Mesendoderm (in vitro differentiated cells): ENCODE results near the gene TLE7.

ENCODE experiments used
- DNase-seq: peaks from one replicate; pipeline ENCODE4 v3.0.0; 2013
- H2AK5ac ChIP-seq: 2 replicates; pipeline ENCODE4 v1.6.1; 2013; ENCODE audit warnings: low read length, inconsistent platforms
- H2BK120ac ChIP-seq: 2 replicates; pipeline ENCODE4 v1.6.1; 2013; ENCODE audit warnings: low read depth, mild to moderate bottlenecking, low read length, moderate library complexity, mixed read lengths
- H2BK15ac ChIP-seq: replicated peaks from 2 replicates; pipeline ENCODE4 v1.6.1; 2013; ENCODE audit warnings: low read depth, mild to moderate bottlenecking, moderate library complexity
- H2BK5ac ChIP-seq: 2 replicates; pipeline ENCODE4 v1.6.1; 2013; ENCODE audit warnings: low read length, inconsistent platforms
- H3K18ac ChIP-seq: 2 replicates; pipeline ENCODE4 v1.6.1; 2013; ENCODE audit warnings: mild to moderate bottlenecking, low read length, mixed read lengths
- H3K23ac ChIP-seq: one replicate; pipeline ENCODE4 v1.6.1; 2013; ENCODE audit warnings: low read length
- H3K27ac ChIP-seq: 2 replicates; pipeline ENCODE4 v1.5.1; 2013; ENCODE audit warnings: low read depth, mild to moderate bottlenecking, inconsistent platforms, low read length, moderate library complexity
- H3K27me3 ChIP-seq: 2 replicates; pipeline ENCODE4 v1.6.1; 2013; ENCODE audit warnings: low read length, control low read depth, mild to moderate bottlenecking, inconsistent platforms; ENCODE audit not compliant: insufficient read depth, poor library complexity
- H3K36me3 ChIP-seq: 2 replicates; pipeline ENCODE4 v1.6.1; 2013; ENCODE audit warnings: low read length, inconsistent platforms; ENCODE audit not compliant: control insufficient read depth, insufficient read depth
- H3K4ac ChIP-seq: one replicate; pipeline ENCODE4 v1.6.1; 2013; ENCODE audit warnings: low read depth, mild to moderate bottlenecking, low read length, moderate library complexity
- H3K4me1 ChIP-seq: 2 replicates; pipeline ENCODE4 v1.6.1; 2013; ENCODE audit warnings: low read depth, low read length, inconsistent platforms; ENCODE audit not compliant: control insufficient read depth
- H3K4me2 ChIP-seq: 2 replicates; pipeline ENCODE4 v1.6.1; 2013; ENCODE audit warnings: low read length
- H3K4me3 ChIP-seq: 2 replicates; pipeline ENCODE4 v1.5.1; 2013; ENCODE audit warnings: mild to moderate bottlenecking, low read length
- H3K56ac ChIP-seq: one replicate; pipeline ENCODE4 v1.6.1; 2013; ENCODE audit warnings: low read length
- H3K79me1 ChIP-seq: 2 replicates; pipeline ENCODE4 v1.6.1; 2013; ENCODE audit warnings: low read length, inconsistent platforms
- H3K79me2 ChIP-seq: 2 replicates; pipeline ENCODE4 v1.6.1; 2013; ENCODE audit warnings: mild to moderate bottlenecking, low read length; ENCODE audit not compliant: control insufficient read depth, insufficient read depth
- H3K9ac ChIP-seq: 2 replicates; pipeline ENCODE4 v1.6.1; 2013; ENCODE audit warnings: low read length, inconsistent platforms
- H4K5ac ChIP-seq: one replicate; pipeline ENCODE4 v1.6.1; 2013; ENCODE audit warnings: low read length
- H4K8ac ChIP-seq: one replicate; pipeline ENCODE4 v1.6.1; 2013; ENCODE audit warnings: low read depth, mild to moderate bottlenecking, control low read depth, low read length, moderate library complexity
- WGBS: extraction: QIAGEN DNeasy Blood & Tissue Kit; methylation state at CpG from one replicate; pipeline ENCODE4 v1.1.7; 2013; ENCODE audit warnings: low lambda C conversion rate, missing lambda C conversion rate; ENCODE audit not compliant: insufficient coverage; ENCODE audit errors: extremely low coverage; 5-methylcytosine and 5-hydroxymethylcytosine counted together

Gene TLE7

DNA sequence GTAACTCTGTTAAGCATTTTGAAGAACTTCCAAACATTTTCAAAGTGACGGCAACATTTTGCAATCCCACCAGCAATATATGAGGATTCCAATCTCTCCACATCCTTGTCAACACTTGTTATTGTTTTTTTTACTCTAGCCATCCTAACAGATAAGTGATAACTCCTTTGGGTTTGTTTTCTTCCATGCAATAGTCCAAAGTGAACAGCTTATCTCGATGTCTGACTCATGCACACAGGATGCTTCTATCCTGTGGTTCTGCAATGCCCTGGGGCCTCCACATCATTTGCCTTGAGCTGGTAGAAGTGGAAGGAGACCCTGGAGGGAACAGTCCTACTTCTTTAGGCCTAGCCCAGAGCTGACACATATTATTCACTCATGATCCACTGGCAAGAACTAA, 13.0 kb downstream of the TLE7 start:
- H3K9ac ChIP-seq, result no peak overlapping the region
- no CpG with 5 or more reads among the region's 2 CpGs for WGBS
- no peak overlapping the region for H2AK5ac ChIP-seq
- H2BK120ac ChIP-seq, result no peak overlapping the region
- H3K27ac ChIP-seq, result no peak overlapping the region
- no peaks in the 10 kb centered on the region for H3K79me2 ChIP-seq
- no peak overlapping the region for H2BK15ac ChIP-seq
- H3K36me3 ChIP-seq, result no peaks in the 10 kb centered on the region
- H3K4ac ChIP-seq, result no peak overlapping the region
- H3K79me1 ChIP-seq, result no peaks in the 10 kb centered on the region
- H3K4me2 ChIP-seq, result no peak overlapping the region
- no peak overlapping the region for H3K23ac ChIP-seq
- H4K5ac ChIP-seq, result no peak overlapping the region
- H2BK5ac ChIP-seq, result no peak overlapping the region
- H3K4me1 ChIP-seq, result no peaks in the 10 kb centered on the region
- H3K4me3 ChIP-seq, result no peak overlapping the region
- H3K56ac ChIP-seq, result no peak overlapping the region
- no peak overlapping the region for H4K8ac ChIP-seq
- DNase-seq, result no peak
- no peak overlapping the region for H3K18ac ChIP-seq
- H3K27me3 ChIP-seq, result no peaks in the 10 kb centered on the region

DNA sequence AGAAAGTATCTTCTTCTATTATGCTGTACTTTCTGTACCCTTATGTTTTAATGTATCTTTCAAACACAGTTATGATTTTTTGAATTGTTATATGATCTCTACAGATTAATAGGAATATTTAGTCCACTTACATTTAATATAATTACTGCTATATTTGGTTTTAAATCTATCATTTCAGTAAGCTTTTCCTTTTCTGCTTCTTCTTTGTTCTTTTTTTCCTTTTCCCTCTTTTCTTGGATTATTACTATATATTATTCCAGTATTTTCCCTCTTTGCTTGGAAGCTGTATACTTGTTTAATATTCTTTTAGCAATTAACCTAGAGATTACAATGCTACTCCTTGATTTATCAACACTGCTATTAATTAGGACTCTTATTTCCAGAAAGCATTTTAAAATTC, 13.5 kb downstream of the TLE7 start:
- Histone ChIP-seq H3K36me3 (no peaks in the 10 kb centered on the region), H3K56ac (no peak overlapping the region), H2BK5ac (no peak overlapping the region)

GRCh38 chr16:71426880-71427615, 14.8 kb downstream of the TLE7 start:
- Histone ChIP-seq H3K36me3 (no peaks in the 10 kb centered on the region), H3K56ac (no peak overlapping the region), H3K4me1 (no peaks in the 10 kb centered on the region), H3K27me3 (no peaks in the 10 kb centered on the region), H3K18ac (no peak overlapping the region), H3K4me2 (no peak overlapping the region), H3K4me3 (no peak overlapping the region), H2BK120ac (no peak overlapping the region), H4K5ac (no peak overlapping the region), H3K27ac (no peak overlapping the region), H4K8ac (no peak overlapping the region), H3K79me2 (no peaks in the 10 kb centered on the region), H2AK5ac (no peak overlapping the region), H2BK5ac (no peak overlapping the region), H3K9ac (no peak overlapping the region), H3K4ac (no peak overlapping the region), H2BK15ac (no peak overlapping the region), H3K23ac (no peak overlapping the region), H3K79me1 (no peaks in the 10 kb centered on the region)
- WGBS, result no CpG with 5 or more reads among the region's 12 CpGs
- no peak for DNase-seq

More for the DNA sequence above, 13.5 kb downstream of the TLE7 start:
- no peak overlapping the region for H2BK120ac ChIP-seq
- H3K27me3 ChIP-seq, result no peaks in the 10 kb centered on the region
- H3K4me3 ChIP-seq, result no peak overlapping the region
- H3K9ac ChIP-seq, result no peak overlapping the region
- no peak overlapping the region for H3K4ac ChIP-seq
- H4K8ac ChIP-seq, result no peak overlapping the region
- no peak overlapping the region for H3K27ac ChIP-seq
- no peak overlapping the region for H2BK15ac ChIP-seq
- no peak overlapping the region for H3K4me2 ChIP-seq
- H3K4me1 ChIP-seq, result no peaks in the 10 kb centered on the region
- H4K5ac ChIP-seq, result no peak overlapping the region
- no peak overlapping the region for H3K18ac ChIP-seq
- no peak overlapping the region for H2AK5ac ChIP-seq
- H3K23ac ChIP-seq, result no peak overlapping the region
- H3K79me2 ChIP-seq, result no peaks in the 10 kb centered on the region
- H3K79me1 ChIP-seq, result no peaks in the 10 kb centered on the region
- DNase-seq, result no peak

GRCh38 chr16:71426069-71426879, 15.6 kb downstream of the TLE7 start:
- Histone ChIP-seq H3K4me1 (no peaks in the 10 kb centered on the region), H3K36me3 (no peaks in the 10 kb centered on the region), H3K27ac (no peak overlapping the region), H2BK120ac (no peak overlapping the region), H2BK15ac (no peak overlapping the region), H3K23ac (no peak overlapping the region), H4K8ac (no peak overlapping the region), H3K79me2 (no peaks in the 10 kb centered on the region), H3K27me3 (no peaks in the 10 kb centered on the region), H3K18ac (no peak overlapping the region), H3K56ac (peak overlapping the region; percentile 78), H3K79me1 (no peaks in the 10 kb centered on the region), H3K9ac (peak overlapping the region; percentile 36), H2BK5ac (no peak overlapping the region), H4K5ac (no peak overlapping the region), H3K4ac (no peak overlapping the region), H2AK5ac (no peak overlapping the region), H3K4me2 (peak overlapping the region; percentile 46), H3K4me3 (peak overlapping the region; percentile 48)
- peak; percentile 100 for DNase-seq
- no CpG with 5 or more reads among the region's 48 CpGs for WGBS

GRCh38 chr16:71425746-71426068, 16.1 kb downstream of the TLE7 start:
- Histone ChIP-seq H3K4me1 (no peaks in the 10 kb centered on the region), H3K23ac (no peak overlapping the region), H2AK5ac (no peak overlapping the region), H3K4me2 (peak overlapping the region; percentile 46), H3K9ac (peak overlapping the region; percentile 36), H3K18ac (no peak overlapping the region), H2BK5ac (no peak overlapping the region), H4K5ac (no peak overlapping the region), H4K8ac (no peak overlapping the region), H3K27me3 (no peaks in the 10 kb centered on the region), H3K4me3 (peak overlapping the region; percentile 48), H2BK120ac (no peak overlapping the region), H3K79me2 (no peaks in the 10 kb centered on the region), H3K79me1 (no peaks in the 10 kb centered on the region), H3K27ac (no peak overlapping the region), H2BK15ac (no peak overlapping the region), H3K4ac (no peak overlapping the region), H3K36me3 (no peaks in the 10 kb centered on the region), H3K56ac (peak overlapping the region; percentile 78)
- DNase-seq, result no peak
- no CpG with 5 or more reads among the region's 18 CpGs for WGBS
